HG03565 (cell line): ENCODE data around the gene SLC51B.
"Not testable (repeated sequence)": the region's sequence is repeated elsewhere in the genome, so short reads cannot be mapped to it uniquely, and the experiment has no call there.

Experiments
- ATAC-seq: cut with Tn5 transposase; IDR thresholded peaks from one replicate; pipeline ENCODE4 v1.9.1; 2021; ENCODE audit warnings: mild to moderate bottlenecking, moderate library complexity; ENCODE audit not compliant: unreplicated experiment

The SLC51B gene

GRCh38 chr15:65082303-65082953 lies 37.2 kb downstream of the SLC51B start:
- ATAC-seq, result no peak

DNA sequence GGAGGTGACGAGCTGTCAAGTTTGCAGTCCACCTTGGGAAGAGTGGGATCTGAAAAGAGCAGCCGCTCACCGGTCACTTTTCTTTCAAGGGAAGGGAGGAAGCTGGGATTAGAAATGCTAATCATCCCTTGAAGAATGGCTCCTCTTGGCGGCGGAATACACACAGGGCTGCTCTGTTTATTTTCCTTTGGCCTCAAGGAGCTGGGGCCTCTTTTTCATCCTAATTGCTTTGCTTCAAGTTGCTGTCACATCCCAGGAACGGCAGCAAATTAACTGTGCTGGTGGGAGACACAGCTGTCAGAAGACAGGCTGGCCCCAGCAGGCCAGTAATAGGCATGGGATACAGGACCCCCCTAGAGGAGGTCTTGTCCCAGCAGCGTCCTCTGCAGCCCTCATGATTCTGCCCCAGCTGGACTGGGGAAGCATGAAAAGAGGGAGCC lies 38.1 kb downstream of the SLC51B start:
- ATAC-seq, result no peak

DNA sequence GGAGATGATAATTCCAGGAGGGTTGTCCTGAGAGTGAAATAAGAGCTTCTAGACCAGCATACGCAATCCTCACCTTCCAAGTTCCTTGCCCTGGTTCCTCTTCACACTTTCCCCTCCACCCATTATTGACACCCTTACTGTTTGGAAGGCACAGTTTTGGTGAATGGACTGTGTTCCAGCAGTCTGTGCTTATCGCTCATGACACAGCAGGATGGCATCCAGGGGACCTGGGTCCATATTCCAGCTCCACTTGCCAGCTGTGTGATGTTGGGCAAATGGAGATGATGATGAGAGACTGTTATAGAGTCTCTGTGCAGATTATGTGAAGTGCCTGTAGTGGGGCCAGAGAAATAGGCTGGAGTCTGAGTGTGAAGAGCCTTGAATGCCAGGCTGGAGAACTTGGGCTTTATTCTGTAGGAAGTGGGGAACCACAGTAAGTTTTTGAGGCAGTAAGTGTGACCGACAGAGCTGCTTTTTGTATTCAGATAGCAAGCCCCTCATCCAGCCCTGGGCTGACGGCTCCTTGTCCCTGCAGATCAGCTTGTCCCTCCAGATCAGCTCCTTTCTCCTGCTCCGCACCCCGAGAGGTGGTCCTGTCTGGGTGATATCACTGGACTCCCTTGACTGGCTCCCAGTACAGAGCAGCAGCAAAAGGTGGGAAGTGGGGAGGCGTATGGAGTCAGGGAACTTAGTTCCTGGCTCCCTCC lies 39.5 kb downstream of the SLC51B start:
- no peak for ATAC-seq

DNA sequence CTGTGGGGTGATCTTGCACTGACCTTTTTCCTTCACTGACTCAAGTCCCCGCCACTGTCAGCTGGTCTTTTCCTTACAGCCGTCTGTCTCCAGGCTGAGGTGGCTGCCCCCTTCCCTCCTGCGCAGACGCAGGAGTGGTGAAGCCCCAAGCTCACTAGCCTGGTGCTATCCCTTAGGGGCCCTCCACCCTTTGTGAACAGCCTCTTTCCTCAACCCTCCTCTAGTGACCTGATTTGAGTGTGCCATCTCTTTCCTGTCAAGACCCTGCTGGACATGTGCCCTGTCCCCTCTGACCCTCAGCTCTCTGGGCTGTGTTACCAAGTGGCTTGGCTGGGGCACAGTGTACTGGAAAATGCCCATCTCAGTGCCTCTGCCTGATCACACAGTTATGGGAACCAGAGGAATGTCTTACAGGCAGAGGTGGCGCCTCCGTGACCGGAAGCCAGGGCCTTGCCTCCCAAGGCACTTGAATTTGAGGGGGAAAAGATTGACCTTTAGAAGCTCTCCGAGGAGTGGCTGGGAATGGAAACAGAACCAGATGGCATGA lies 40.1 kb downstream of the SLC51B start:
- ATAC-seq, result no peak

GRCh38 chr15:65085990-65086679 lies 40.9 kb downstream of the SLC51B start:
- no peak for ATAC-seq

DNA sequence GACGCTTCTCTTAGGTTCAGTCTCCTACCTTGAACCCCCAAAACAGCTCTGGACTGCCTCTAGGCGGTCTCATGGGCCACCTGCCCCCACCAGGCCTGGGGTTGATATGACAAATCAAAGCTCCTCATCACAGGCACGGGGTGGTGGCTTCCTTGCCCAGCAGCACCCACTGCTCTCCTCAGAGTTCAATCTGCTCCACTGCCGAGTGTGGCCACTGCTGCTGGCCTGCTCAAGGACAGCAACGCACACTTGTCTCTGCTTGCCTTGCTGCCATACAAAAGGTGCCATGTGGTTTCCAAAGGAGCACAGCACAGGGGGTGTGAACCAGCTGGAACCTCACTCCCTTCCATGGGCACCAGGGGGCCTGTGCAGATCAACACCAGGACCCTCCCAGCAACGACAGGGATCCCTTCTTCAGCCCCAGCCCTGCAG lies 41.5 kb downstream of the SLC51B start:
- no peak for ATAC-seq

- no peak for ATAC-seq
Measured at GRCh38 chr15:65087411-65087810, 42.2 kb downstream of the SLC51B start.

DNA sequence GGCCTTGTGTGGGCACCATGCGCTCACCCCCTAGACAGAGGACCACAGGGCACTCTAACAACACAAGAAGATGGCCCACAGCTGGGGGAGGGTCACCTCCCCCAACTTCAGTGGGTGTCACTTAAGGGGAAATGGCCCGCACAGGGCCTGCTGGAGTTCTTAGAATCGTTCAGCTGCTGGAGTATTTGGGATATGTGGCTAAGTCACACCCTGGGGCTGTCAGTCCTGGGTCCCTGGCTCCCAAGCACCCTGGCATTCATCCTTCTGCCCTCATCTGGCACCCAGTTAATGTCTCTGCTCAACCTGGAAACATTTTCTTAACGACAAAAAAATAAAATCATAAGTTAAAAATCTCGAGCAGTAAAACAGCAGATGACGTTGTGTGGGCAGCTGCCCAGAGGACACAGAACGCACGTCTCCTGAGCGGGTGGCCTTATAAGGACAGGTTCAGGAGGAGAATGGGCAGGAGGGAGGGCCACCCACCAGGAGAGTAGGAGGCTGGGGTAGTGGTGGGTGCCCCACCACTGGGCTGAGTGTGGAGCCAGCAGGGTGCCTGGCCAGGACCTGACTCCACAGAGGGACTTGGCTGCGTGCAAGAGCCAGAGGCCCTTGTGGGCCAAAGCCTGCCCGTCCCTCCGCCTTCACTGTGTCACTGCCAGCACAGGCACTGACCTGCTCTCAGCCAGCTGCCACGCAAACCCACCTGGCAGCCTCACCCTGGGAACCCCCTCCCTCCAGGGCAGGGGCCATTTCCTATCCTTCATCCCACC lies 42.9 kb downstream of the SLC51B start:
- ATAC-seq, result no peak

GRCh38 chr15:65088643-65089021 lies 43.4 kb downstream of the SLC51B start:
- ATAC-seq, result no peak

DNA sequence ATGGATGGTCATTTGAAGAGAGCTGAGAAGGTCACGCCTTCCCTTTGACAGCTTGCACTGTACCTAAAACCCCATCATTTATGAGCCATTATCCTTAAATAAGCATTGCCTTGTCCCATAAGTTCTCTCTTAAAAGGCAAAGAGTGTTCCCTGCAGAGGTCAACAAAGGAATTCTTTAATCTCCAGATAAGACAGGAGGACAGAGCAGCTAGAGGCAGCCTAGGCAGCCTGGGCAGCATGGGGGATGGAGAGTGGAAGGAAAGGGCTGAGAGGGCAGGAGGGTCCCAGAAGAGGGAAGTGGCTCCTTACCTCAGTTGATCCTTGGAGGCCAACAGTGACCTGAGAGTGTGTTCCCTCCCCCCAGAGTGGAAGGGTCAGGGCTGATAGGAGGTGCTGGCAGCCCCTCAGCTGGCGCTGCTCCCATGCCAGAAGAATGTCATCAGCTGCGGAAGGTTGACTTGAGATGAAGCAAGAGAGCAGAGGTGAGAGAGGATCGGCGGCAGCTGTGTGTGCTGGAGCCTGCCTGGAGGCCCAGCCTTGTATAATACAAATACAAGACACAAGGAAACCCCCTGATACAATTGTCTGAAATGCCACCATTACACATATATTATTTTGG lies 44.1 kb downstream of the SLC51B start:
- ATAC-seq, result no peak

GRCh38 chr15:65091946-65092770 lies 47.0 kb downstream of the SLC51B start:
- ATAC-seq, result no peak

DNA sequence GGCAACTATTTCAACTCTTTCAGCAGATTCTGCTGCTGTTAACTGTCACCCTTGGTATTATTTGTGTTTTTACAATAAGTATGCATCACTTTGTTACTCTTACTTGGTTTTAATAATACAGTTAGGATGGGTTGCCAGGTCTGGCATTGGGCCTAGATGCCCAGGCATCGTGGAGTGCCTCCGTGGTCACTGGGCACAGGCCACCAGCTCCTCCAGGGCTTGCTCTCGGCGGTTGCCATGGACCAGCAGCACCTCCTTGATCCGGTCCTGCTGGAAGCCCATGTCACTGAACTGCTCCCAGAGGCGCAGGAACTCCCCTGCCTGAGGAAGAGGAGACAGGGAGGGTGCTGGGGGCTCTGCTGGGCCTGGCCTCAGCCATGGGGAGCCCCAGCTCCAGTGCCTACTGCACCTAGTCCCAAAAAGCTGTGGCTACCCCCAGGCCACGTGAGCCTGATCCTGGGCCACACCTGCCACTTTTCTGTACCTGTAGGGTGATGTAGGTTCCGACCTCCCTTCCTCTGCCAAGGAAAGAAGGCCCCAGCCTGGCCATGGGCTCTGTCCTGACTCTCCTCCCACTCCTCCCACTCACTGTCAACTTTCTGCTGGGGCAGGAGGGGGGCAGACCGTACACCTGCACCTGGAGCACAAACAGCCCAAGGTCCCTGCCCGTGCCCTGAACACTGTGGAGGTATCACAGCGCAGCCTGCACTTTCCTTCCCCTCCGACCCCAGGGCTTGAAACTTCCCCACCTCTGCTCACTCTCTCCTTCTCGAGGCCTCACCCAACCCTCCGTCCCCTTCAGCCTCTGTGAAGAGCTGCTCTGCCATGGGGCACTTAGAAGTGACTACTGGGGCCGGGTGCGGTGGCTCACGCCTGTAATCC lies 48.0 kb downstream of the SLC51B start:
- no peak for ATAC-seq

DNA sequence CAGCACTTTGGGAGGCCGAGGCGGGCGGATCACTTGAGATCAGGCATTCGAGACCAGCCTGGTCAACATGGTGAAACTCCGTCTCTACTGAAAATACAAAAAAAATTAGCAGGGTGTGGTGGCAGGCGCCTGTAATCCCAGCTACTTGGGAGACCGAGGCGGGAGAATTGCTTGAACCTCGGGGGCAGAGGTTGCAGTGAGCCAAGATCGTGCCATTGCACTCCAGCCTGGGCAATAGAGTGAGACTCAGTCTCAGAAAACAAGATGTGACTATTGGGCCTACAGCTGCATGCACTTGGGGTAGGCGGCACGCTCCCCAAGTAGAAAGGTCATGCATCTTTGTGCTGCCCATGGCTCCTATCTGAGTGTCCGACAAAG lies 48.6 kb downstream of the SLC51B start:
- not testable (repeated sequence) for ATAC-seq

DNA sequence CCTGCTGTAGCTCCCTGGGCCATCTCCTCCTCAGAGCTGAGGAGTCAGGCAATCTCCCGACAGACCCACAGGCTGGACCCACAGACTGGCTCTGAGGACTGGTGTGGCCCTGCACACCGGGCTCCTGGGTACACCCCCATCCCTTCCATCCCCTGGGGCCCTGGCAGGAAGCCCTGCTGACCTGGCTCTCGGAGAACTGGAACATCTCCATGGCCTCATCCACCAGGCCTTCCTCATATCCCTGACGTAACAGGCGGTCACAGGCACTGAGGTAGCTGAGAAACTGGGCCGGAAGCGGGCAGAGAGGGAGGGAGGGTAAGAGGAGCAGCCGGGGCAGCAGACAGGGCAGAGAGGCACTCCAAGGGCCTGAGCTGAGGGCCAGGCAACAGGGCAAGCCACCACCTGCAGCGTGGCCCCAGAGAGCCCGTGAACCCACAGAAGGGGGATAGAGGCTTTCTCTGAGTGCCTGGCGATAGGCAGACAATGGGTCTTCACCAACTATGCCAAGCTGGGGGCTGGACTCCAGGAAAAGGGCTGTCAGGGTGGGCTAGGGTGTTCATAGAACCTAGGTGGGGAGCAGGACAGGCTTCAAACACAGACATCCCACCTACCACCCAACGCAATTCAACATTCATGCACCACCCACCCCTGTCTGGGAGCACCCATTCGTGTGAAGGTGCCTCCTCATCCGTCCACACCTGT lies 49.3 kb downstream of the SLC51B start:
- ATAC-seq, result no peak

- ATAC-seq, result no peak
Measured at GRCh38 chr15:65095011-65095746, 50.0 kb downstream of the SLC51B start.

DNA sequence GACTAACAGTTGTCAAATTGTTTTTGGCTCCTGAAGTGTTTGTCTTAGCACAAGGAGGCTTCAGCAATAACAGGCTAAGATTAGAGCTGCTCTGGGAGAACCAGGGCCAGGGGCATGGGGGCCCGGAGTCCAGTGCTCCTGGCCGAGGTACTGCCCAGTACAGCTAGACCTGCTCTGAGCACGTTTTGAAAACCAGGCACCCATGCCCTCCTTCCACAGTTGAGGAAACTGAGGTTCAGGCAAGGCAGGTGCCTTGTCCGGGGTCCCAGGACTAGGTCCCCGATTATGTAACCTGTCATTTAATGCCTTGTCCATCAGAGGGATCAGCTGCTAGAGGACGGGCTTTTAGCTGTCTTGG lies 50.5 kb downstream of the SLC51B start:
- no peak for ATAC-seq
